Astrocyte (in vitro differentiated cells and primary cell): ENCODE measurements around the gene MELK.

Source experiments
- EZH2 ChIP-seq: IDR thresholded peaks from 2 replicates; pipeline ENCODE4 v1.6.1; 2012; ENCODE audit warnings: mild to moderate bottlenecking, low read length, inconsistent platforms; ENCODE audit not compliant: insufficient read depth
- TF ChIP-seq, protein P1 (sequence below): IDR thresholded peaks from 2 replicates; pipeline ENCODE4 v1.5.1; 2011; ENCODE audit warnings: low read depth, mild to moderate bottlenecking, inconsistent platforms, low read length, moderate library complexity; ENCODE audit not compliant: insufficient read depth

DNA sequence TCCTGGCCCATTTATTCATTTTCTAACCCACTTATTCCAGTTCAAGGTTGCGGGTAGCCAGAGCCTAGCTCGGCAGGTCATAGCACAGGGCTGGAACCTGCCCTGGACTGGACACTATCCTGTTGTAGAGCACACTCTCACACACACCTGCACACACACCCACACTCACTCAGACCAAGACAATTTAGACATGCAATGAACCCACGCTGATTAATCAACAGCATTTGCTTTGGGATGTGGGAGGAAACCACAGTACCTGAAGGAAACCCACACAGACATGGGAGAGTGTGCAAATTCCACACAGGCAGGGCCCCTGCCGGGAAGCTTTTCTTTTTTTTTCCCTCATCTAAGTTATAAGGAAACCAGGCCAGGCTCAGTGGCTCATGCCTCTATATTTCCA is 34.8 kb upstream of the MELK start:
- TF ChIP-seq, protein P1, sequence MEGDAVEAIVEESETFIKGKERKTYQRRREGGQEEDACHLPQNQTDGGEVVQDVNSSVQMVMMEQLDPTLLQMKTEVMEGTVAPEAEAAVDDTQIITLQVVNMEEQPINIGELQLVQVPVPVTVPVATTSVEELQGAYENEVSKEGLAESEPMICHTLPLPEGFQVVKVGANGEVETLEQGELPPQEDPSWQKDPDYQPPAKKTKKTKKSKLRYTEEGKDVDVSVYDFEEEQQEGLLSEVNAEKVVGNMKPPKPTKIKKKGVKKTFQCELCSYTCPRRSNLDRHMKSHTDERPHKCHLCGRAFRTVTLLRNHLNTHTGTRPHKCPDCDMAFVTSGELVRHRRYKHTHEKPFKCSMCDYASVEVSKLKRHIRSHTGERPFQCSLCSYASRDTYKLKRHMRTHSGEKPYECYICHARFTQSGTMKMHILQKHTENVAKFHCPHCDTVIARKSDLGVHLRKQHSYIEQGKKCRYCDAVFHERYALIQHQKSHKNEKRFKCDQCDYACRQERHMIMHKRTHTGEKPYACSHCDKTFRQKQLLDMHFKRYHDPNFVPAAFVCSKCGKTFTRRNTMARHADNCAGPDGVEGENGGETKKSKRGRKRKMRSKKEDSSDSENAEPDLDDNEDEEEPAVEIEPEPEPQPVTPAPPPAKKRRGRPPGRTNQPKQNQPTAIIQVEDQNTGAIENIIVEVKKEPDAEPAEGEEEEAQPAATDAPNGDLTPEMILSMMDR = no peak
- no peak for TF ChIP-seq EZH2
